GM19463 (cell line): Measurements from ENCODE around the gene S1PR2.
"Not testable (repeated sequence)": the region's sequence is repeated elsewhere in the genome, so short reads cannot be mapped to it uniquely, and the experiment has no call there.

Source experiments
- ATAC-seq: cut with Tn5 transposase; IDR thresholded peaks from one replicate; pipeline ENCODE4 v1.9.1; 2021; ENCODE audit warnings: mild to moderate bottlenecking, moderate library complexity; ENCODE audit not compliant: unreplicated experiment

The S1PR2 gene

DNA sequence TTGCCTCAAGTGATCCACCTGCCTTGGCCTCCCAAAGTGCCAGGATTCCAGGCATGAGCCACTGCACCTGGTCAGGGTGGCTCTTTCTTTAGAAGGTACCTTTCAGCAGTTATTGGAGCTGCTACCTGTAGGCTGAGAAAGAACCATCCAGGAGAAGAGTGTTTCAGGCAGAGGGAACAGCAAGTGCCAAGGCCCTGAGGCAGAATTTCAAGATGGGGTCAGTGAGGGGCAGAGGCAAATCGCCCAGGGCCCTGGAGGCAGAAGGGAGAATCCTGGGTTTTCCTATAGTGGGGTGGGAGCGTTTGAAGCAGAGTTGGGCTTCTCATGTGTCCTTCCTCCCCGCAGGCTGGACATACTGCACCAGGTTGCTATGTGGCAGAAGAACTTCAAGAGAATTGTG is 23.1 kb upstream of the S1PR2 start:
- no peak for ATAC-seq

DNA sequence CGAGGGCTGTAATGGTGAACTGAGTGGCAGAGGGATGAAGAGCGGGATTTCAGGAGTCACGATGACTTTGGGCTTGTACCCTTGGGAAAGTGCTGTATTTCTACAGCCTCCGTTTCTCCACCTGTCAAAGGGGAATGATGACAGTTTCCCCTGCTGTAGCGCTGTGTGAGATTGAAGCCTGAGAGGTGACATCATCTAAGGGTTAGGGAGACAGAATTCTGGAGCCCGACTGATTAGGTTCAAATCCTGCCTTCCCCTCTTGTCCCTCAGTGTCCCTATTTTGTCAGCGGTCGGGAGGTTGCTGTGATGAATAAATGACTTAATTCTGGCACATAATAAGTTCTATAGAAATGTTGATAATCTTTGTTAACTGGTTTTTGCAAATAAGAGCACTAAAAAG is 21.6 kb upstream of the S1PR2 start:
- no peak for ATAC-seq

DNA sequence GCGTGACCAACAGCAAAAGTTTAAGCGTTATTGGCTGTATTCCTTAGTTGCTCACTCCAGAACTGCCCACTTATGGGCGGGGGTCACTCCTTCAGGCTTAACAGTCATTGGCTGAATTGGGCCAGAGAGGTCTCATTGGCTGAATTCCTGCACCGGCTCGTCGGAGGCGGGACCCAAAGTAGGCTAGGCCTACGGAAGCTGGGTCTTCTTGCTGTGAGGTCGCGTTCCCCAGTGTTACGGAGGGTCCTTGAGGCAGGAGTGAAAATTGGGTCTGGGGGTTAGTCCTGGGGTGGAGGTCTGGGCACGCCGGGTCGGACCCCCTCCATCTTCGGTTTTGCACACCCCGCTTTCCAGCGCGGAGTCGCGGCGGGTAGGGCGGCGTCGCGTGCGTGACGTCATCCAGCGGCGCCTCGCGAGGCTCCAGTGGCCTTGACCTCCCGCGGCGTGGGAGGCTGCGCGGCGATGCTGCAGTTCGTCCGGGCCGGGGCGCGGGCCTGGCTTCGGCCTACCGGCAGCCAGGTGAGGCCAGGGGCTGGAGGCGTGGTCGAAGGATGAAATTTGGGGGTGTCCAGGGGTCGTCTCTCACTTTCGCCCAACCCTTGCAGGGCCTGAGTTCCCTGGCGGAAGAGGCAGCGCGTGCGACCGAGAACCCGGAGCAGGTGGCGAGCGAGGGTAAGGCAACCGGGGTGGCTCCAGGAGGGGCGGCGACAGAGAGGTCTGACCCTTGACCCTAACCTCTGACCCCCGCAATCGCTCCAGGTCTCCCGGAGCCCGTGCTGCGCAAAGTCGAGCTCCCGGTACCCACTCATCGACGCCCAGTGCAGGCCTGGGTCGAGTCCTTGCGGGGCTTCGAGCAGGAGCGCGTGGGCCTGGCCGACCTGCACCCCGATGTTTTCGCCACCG is 20.9 kb upstream of the S1PR2 start, which contains the start of gene MRPL4:
Gene MRPL4, plus strand, starts transcription at position 423 of the 903 bp plus-strand sequence. Its CDS starts 40 bp downstream, at position 463.
- ATAC-seq: peak; percentile 86

DNA sequence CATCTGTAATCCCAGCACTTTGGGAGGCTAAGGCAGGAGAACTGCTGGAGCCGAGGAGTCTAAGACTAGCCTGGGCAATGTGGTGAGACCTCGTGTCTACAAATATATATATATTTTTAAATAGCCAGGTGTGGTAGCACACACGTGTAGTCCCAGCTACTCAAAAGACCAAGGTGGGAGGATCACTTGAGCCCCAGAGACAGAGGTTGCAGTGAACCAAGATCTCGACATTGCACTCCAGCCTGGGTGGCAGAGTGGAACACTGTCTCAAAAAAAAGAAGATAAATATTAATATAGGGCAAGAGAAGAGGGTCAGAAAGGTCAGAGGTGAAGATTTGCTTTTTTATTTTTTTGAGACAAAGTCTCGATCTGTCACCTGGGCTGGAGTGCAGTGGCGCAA is 15.4 kb upstream of the S1PR2 start:
- no peak for ATAC-seq

DNA sequence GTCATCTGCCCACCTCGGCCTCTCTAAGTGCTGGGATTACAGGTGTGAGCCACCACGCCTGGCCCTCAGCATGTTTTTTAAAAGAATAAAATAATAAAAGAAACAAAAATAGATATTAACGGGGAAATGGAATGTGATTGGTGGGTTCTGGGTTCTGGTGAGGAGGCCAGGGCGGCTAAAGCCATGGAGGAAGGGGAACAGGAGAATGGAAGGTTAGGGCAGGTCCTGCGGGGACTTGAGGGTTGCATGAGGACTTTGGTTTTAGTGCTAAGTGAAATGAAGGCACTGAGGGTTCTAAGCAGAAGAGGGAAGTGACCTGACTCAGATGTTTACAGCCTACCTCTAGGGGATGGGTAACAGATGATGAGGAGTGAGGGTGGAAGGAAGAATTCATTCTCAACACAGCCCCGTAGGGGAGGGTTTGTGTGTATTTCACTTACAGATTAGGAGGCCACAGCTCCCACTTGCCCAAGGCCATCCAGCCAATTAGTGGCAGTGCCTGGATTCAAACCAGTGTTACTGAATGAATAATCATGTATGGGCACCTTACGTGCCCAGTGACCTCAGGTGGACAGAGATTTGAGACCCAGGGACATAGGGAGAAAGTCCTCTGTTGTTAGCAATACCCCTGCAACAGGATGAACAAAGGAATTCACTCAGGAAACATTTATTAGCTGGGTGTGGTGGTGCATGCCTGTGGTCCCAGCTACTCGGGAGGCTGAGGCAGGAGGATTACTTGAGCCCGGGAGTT is 14.2 kb upstream of the S1PR2 start:
- no peak for ATAC-seq

DNA sequence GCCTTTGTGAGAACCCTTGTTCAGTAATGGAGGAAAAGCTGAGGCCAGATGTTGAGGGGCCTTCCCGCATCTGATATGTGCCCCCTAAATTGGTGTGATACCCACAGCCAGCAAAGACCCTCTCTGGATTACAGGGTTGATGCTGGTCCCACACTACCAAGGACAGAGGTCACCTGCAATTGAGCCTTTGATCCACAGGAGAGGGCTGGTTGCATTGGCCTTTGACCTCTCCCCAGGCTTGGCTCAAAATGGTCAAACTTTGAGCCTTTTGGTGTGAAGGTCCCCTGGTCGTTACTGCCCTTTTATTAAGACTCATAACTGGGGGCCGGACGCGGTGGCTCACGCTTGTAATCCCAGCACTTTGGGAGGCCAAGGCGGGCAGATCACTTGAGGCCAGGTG is 12.5 kb upstream of the S1PR2 start:
- ATAC-seq: no peak

DNA sequence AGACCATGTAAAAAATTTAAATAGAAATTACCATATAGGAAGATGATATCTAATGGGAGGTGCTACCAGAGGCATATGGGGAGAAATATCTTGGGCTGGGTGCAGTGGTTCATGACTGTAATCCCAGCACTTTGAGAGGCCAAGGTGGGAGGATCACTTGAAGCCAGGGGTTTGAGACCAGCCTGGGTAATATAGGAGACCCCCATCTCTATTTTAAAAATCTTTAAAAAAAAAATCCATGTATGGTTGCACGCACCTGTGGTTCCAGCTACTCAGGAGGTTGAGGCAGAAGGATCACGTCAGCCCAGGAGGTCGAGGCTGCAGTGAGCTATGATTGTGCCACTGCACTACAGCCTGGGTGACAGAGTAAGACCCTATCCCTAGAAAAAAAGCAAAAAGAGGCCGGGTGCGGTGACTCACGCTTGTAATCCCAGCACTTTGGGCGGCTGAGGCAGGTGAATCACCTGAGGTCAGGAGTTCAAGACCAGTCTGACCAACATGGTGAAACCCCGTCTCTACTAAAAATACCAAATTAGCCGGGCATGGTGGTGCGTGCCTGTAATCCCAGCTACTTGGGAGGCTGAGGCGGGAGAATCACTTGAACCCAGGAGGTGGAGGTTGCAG is 10.8 kb upstream of the S1PR2 start:
- not testable (repeated sequence) for ATAC-seq

DNA sequence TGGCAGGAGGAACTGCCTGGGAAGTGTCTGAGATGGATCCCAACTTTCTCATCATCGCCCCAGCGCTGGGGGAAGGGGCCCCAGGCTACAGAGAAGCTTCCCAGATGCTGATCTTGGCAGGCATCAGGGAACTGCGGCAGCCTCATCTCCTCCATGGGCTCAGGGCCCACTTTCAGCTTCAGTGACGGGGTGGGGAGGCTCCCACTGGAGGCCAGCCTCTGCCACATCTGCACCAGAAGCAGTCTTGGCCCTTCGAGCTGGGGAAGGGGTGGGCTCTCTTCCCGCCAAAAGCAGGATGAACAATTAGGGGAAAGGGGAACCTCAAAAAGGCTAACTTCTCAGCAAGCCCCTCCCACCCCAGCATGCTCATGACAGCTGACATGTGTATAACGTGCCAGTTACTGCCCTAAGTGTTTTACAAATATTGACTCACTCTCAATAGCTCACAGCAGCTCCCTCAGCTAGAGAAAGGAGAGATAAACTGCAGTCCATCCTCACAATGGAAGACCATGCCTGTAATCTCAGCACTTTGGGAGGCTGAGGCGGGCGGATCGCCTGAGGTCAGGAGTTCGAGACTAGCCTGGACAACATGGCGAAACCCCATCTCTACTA is 7.1 kb upstream of the S1PR2 start:
- ATAC-seq: no peak

DNA sequence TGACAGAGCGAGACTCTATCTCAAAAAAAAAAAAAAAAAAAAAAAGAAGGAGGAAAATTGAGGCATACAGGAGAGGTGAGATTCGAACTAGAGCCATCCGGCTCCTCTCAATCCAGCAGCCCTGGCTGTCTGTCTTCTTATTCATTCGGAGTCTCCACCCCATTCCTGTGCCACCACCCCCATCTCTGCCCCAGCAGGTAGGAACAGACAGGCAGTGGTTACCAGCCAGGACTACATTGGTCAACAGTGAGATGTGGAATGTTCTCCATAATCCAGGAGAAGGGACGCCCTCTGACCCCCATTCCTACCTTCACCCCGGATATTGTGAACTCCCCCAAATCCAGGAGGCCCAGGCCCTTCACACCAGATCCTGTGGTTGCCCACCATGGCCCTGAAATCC is 6.6 kb upstream of the S1PR2 start:
- no peak for ATAC-seq

DNA sequence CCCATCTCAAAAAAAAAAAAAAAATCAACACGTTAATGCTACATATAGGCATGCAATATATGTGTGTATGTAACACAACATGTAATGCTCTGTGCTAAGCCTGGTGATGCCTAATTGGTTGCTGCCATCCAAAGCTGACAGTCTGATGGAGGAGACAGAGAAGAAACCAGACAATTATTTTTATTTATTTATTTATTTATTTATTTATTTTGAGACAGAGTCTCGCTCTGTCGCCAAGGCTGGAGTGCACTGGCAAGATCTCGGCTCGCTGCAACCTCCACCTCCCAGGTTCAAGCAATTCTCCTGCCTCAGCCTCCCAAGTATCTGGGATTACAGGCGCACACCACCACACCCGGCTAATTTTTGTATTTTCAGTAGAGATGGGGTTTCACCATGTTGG is 4.3 kb upstream of the S1PR2 start:
- not testable (repeated sequence) for ATAC-seq

DNA sequence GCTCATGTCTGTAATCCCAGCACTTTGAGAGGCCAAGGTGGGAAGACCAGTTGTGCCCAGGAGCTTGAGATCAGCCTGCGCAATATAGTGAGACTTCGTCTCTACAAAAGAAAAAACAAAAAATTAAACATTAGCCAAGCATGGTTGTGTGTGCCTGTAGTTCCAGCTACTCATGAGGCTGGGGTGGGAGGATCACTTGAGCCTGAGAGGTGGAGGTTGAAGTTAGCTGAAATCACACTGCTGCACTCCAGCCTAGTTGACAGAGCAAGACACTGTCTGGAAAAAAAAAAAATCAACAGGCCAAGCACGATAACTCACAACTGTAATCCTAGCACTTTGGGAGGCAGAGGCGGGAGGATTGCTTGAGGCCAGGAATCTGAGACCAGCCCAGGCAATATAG is 3.9 kb upstream of the S1PR2 start:
- ATAC-seq: no peak

DNA sequence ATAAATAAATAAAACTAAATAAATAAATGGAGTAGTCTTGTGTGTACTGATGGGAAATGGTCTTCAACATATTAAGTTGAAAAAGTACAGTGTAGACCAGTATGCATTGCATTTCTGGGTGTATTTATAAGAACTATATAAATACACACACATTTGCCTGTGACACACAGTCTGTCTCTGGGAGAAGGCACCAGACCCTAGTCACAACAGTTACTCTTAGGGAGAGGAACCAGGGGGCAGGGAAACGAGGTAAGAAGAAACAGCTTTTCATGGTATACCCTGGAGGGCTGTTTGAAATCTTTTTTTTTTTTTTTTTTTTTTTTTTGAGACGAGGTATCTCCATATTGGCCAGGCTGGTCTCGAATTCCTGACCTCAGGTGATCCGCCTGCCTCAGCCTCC is 2.8 kb upstream of the S1PR2 start:
- no peak for ATAC-seq

DNA sequence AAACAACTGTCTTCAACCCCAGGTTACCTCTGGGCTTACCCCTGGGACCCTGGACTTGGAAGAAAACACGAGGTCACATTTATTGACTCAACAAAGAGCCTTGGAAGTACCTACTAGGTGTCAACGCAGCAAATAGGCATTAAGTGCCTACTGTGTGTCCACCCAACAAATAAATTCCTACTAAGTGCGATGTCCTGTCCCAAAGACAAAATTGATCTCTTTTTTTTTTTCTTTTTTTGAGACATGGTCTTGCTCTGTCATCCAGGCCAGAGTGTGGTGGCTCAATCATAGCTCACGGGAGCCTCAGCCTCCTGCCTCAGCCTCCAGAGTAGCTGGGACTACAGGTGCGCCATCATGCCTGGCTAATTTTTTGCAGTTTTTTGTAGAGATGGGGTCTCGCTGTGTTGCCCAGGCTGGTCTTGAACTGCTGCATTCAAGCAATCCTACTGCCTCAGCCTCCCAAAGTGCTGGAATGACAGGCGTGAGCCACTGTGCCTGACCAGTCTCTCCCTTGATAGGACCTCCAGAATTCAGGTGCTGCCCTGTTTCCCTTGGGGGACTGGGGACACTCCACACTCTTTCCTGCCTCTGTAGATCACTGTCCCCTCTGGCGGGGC is 589 bp upstream of the S1PR2 start:
- ATAC-seq: no peak

DNA sequence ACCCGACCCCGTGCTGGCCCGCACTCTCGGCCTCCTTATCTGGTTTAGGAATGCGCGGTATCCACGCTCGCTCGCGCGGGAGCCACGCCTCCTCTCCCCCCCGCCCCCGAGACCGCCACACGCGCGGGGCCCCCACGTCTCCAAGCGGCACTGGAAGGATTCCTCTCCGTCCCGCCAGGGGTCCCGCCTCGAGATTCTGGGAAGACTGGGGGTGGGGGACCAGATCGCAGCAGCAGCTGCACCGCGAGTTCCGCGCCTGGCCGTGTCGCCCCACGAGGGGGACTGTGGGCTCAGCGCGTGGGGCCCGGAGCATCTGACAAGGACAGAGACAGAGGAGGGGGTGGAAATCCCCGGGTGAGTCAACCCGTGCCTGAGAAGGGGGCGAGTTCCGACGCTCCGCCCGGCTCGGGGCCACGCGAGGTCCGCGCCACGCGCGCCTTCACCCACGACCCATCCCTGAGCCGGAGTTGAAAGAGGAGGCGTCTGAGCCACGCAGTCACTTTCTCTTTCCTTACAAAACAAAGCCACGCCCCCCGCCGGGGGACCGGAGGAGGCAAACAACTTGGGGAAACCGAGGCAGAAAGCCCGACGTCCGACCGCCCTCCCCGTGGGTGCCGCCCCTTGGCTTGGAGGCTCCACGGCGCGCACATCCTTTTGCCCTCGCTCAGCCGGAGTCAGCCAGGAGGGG is 814 bp downstream of the S1PR2 start:
- ATAC-seq: no peak

DNA sequence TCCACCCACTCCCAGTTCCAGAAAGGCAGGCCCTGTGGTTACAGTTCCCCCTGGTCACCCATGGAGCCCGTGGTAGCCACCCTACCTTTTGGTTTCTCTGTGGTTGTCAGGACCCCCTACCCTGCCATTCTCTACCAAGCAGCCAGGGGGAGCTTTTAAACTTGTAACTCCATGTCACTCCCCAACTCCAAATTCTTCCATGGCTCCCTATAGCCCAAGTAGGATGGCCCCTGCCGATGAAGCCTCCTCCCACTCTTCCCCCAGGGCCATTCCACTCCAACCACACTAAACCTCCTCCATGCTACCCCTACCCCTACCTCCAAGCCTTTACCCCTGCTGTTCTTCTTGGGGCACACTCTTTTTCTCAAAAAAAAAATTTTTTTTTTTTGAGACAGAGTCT is 2.2 kb downstream of the S1PR2 start:
- ATAC-seq: no peak

DNA sequence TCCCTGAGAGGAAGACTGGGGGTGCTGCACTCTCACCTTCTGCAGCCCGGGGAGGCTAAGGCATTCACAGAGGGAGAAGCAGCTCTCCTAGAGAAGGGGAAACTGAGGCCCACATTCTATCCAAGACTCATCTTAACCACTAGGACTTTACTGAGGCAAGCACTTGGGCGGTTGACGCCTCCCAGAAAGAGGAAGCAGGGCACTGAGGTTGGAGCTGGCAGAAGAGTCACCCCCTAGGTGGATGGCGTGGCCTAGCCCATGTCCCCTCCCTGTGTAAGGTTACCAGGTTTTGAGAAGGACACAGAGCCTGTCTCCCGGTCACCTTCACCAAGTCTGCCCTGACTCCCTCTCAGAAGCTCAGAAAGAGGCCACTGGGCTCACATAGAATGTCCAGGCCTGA is 2.7 kb downstream of the S1PR2 start:
- no peak for ATAC-seq

DNA sequence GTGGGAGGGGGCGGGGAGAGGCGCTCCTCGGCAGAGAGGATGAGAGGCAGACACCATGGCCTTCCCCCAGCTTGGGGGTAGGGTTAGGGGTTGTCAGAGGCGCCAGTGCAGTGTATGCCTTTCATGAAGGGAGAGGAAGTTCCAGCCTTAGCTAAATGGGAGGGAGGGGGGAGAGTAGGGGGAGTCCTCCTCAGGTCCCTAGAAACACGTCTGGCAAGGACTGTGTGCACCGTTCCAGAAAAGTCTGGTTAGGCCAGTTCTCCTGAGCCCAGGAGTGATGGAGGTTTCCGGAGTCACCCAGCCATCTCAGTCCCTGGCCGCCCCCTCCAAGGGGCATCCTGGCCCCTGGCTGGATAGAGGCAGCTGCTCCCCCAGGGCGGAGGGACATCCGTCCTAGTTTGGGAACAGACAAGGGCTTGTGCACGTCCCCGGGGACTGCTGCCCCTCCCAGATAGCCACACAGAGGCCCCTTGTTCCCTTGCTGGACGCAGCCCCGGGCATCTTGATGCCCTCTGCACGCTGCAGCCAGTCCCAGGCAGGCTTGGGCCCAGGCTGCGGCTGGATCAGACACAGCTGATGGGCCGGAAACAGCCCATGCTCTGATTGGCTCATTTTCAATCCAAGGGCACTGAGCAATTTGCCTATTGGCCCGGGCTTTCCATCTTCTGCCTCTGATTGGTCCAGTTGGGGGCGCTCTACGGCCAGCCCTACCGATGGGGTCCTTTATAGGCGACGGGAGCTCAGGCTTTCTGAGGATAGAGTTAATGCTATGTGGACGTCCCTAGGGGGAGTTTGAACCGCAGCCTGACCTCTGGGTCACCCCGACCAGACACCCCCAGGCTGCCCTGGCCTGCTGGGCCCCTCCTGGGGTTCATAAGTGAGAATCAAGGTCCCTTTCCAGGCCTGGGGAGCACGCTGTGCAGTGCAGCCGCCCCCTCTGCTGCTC is 3.8 kb downstream of the S1PR2 start:
- ATAC-seq: no peak

DNA sequence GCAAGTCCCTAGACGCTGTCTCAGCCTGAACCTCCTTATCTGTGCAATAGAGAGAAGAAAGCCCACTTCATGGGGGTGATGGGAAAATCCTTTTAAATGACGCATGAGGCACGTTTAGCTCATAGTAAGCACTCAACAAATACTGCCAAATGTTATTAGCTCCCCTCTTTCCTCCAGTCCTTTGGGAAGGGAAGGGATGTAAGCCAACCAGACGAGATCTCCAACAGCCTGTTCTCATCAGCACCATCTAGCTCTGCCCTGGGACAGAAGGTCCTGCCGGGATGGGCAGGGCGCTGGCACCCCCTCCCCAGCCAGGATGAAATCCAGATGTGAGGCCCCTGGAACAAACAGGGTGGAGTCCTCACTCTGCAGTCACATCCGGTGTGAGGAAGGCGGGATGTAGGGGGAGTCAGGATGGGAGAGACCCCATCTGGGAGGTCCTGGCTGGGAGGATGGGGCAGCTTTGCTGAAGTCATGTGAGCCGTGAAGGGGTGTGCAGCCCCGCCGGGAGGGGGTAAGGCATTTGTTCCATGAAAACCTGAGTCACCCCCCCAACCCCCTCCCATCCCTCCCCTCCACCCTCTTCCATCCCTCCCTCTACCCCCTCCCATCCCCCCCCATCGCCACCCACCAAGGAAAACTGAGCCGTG is 4.6 kb downstream of the S1PR2 start:
- no peak for ATAC-seq

DNA sequence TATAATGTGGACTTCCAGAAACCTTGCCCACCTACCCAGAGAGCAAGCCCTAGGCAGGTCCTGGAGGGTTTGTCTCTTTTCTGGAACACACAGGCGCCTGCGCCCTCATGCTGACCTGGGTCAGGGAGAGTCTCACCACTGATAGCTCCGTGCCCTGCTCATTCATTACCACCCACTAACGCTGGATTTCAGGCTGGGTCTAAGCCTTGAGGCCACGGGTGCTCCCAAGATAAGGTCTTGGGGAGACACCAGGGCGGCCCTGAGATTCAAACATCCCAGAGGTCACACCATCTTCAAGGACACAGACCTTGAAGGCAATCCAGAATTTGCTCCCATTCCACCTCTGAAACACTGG is 5.1 kb downstream of the S1PR2 start:
- no peak for ATAC-seq
